ENCODE data around the gene ANGPTL2. TPM values are rescaled to one million over a fixed set of nuclear protein-coding genes. Genes with fewer than 3 reads are reported as not detected.
A peak's percentile ranks its signal among the peaks of the same experiment; 100 is the strongest.

The ANGPTL2 gene
- total RNA-seq, 2 experiments from 2014 or later: not detected

GRCh38 chr9:127159949-127160610, 37.6 kb upstream of the ANGPTL2 start:
- DNase-seq: no peak
- no peaks in the 10 kb centered on the region for H3K27me3 Mint-ChIP-seq
- H3K36me3 Mint-ChIP-seq (ENCODE audit: low read depth): no peaks in the 10 kb centered on the region
- intact Hi-C loops (cut with micrococcal nuclease): no loop called here
- ATAC-seq: no peak
- H3K4me1 Mint-ChIP-seq (ENCODE audit: low read depth): peaks cover 7% of the 10 kb centered on the region
- no peak overlapping the region for H3K4me3 Mint-ChIP-seq
- CTCF ChIA-PET: interaction anchor here (2.2 kb wide), 1 partner anchor 10 kb away, joined by 6 read pairs; no protein-coding TSS in a partner anchor
- POLR2A ChIA-PET: no interaction called here
- no peaks in the 10 kb centered on the region for H3K9me3 Mint-ChIP-seq
- no peak overlapping the region for H3K27ac Mint-ChIP-seq
- no peak for TF ChIP-seq CTCF (IDR thresholded peaks at IDR 0.05)

DNA sequence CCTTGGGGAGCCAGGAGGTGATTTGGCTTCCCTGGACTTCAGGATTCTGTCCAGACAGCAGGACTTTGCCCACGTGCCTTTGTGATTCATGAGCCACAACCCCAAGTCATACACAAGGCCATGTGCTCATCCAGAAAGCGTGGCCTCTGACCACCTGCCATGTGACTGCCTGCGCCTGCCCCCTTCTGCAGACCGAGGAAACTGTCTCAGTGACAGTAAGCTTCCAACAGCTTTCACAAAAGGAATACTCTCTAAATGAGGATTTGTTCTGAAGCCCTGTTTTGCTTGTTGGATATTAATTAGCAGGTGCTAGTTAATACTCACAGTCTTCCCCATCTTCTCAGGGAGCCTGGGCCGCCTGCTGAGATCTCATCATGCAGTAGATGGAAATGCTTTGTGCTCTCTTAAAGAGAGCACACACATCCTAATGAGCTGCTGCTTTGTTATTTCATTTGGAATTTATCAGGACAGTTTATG, 36.9 kb upstream of the ANGPTL2 start:
- intact Hi-C loops (cut with micrococcal nuclease): no loop called here
- Mint-ChIP-seq H3K36me3 (ENCODE audit: low read depth) (no peaks in the 10 kb centered on the region), H3K4me1 (ENCODE audit: low read depth) (peaks cover 10% of the 10 kb centered on the region), H3K27me3 (no peaks in the 10 kb centered on the region), H3K27ac (no peak overlapping the region), H3K9me3 (no peaks in the 10 kb centered on the region), H3K4me3 (no peak overlapping the region)
- peak; percentile 8 for DNase-seq
- TF ChIP-seq CTCF (IDR thresholded peaks at IDR 0.05): no peak
- POLR2A ChIA-PET: no interaction called here
- CTCF ChIA-PET: interaction anchor here (2.2 kb wide), 1 partner anchor 9 kb away, joined by 6 read pairs; no protein-coding TSS in a partner anchor
- no peak for ATAC-seq

- ATAC-seq (no peak), DNase-seq (no peak)
- POLR2A ChIA-PET: no interaction called here
These were observed 36.4 kb upstream of the ANGPTL2 start for GRCh38 chr9:127158786-127159324.

DNA sequence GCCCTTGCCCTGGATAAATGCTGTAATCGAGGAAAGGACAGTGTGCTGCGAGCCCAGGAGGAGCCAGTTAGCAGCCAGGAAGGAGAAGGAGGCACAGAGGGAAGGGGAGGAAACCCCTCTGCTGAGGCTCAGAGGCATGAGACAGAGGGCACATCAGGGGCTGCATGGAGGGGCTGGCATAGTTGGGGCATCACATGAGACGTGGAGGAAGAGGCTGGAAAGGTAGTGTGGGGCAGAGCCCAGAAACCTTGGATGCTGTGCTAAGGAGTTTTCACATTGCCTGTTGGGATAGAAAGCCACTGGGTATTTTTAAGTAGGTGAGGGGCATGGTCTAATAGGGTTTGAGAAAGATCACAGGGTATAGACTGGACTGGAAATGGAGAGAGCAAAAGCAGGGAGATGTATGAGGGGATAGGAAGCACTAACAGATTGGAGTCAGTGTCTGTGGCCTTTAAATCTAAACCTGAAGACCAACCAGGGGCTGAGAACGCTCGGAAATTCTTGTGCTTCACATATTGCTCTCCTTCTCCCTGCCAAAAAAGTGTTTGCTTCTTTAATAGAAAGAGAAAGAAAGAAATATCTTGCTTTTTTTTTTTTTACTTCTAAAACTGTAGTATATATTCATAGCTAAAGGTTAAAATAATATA, 33.0 kb upstream of the ANGPTL2 start:
- intact Hi-C loops (cut with micrococcal nuclease): no loop called here
- Mint-ChIP-seq H3K27ac (no peak overlapping the region), H3K27me3 (no peaks in the 10 kb centered on the region), H3K36me3 (ENCODE audit: low read depth) (no peaks in the 10 kb centered on the region), H3K4me1 (ENCODE audit: low read depth) (peaks cover 5% of the 10 kb centered on the region), H3K4me3 (no peak overlapping the region), H3K9me3 (no peaks in the 10 kb centered on the region)
- no peak for TF ChIP-seq CTCF (IDR thresholded peaks at IDR 0.05)
- ChIA-PET POLR2A (interaction anchor here (1.0 kb wide), 1 partner anchor 18 kb away, joined by 3 read pairs; no protein-coding TSS in a partner anchor), CTCF (no interaction called here)
- ATAC-seq (no peak), DNase-seq (no peak)

More at GRCh38 chr9:127158786-127159324, 36.4 kb upstream of the ANGPTL2 start:
- intact Hi-C loops (cut with micrococcal nuclease): no loop called here
- no peak overlapping the region for H3K4me3 Mint-ChIP-seq
- CTCF ChIA-PET: interaction anchor here (2.2 kb wide), 1 partner anchor 9 kb away, joined by 6 read pairs; no protein-coding TSS in a partner anchor
- H3K27me3 Mint-ChIP-seq: no peaks in the 10 kb centered on the region
- no peak overlapping the region for H3K27ac Mint-ChIP-seq
- no peak for TF ChIP-seq CTCF (IDR thresholded peaks at IDR 0.05)
- peaks cover 12% of the 10 kb centered on the region for H3K4me1 Mint-ChIP-seq (ENCODE audit: low read depth)
- no peaks in the 10 kb centered on the region for H3K36me3 Mint-ChIP-seq (ENCODE audit: low read depth)
- no peaks in the 10 kb centered on the region for H3K9me3 Mint-ChIP-seq
